LHCN-M2 (cell line): ENCODE data around the gene LUZP4. TPM values are rescaled to one million over a fixed set of nuclear protein-coding genes. Genes with fewer than 3 reads are reported as not detected.
A peak's percentile ranks its signal among the peaks of the same experiment; 100 is the strongest.
"Not testable (repeated sequence)": the region's sequence is repeated elsewhere in the genome, so short reads cannot be mapped to it uniquely, and the experiment has no call there.

Experiments
- DNase-seq: peaks from one replicate; pipeline ENCODE4 v3.0.0-alpha.2; 2012; ENCODE audit warnings: low read depth
- polyA plus RNA-seq: library from polyadenylated mRNA; unstranded; fragments of >200 nt; gene quantifications from one replicate; pipeline ENCODE4 v1.2.1, GENCODE V29; 2012; ENCODE audit warnings: missing spikeins
- total RNA-seq: library from RNA; depleted of rRNA; stranded (reverse); fragments of >200 nt; gene quantifications from 2 replicates; pipeline ENCODE4 v1.2.3, GENCODE V29; 2014; rRNA removed

Gene LUZP4, protein sequence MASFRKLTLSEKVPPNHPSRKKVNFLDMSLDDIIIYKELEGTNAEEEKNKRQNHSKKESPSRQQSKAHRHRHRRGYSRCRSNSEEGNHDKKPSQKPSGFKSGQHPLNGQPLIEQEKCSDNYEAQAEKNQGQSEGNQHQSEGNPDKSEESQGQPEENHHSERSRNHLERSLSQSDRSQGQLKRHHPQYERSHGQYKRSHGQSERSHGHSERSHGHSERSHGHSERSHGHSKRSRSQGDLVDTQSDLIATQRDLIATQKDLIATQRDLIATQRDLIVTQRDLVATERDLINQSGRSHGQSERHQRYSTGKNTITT
- total RNA-seq = not detected in 2 replicates
- not detected for polyA plus RNA-seq

DNA sequence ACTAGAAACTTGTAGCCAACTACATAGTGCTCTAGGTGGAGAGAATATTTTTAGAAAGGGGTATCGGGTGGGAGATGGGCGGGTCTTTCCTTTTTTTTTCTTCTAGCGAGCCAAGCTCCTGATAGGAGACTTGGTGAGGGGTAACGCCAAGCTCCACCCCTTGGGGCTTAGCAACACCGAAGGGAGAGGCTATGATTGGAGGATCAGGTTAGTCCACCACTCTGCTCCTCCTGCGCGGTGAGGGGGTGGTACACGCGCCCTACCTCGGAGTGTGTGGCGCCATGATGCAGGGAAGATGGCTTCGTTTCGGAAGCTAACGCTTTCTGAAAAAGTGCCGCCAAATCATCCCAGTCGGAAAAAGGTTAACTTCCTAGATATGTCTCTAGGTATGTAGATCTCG is at the start of gene LUZP4:
Gene LUZP4 (plus strand): TSS at position 251 of the 400 bp plus-strand sequence. CDS start 45 bp downstream, at position 296.
- no peak for DNase-seq

DNA sequence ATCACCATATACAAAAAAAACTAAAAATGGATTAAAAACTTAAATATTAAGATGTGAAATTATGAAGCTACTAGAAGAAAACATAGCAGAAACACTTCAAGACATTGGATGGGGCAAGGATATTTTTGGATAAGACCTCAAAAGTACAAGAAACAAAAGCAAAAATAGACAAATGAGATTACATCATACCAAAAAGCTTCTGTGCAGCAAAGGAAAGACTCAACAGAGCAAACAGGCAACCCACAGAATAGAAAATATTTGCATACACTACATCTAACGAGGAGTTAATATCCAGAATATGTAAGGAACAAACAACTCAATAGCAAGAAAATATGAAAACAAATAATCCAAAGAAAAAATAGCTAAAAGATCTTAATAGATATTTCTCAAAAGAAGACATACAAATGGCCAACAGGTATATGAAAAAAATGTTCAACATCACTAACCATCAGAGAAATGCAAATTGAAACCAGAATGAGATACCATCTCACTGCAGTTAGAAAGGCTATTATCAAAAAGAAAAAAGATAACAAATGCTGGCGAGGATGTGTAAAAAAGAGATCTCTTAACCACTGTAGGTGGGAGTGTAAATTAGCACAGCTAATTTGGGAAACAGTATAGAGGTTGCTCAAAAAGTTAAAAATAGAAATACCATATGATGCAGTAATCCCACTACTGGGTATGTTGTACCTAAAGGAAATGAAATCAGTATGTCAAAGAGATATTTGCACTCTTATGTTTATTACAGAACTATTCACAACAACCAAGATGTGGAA is 37.9 kb upstream of the LUZP4 start:
- DNase-seq = no peak

- DNase-seq = no peak
Measured at GRCh38 chrX:115255003-115255402, 34.5 kb upstream of the LUZP4 start.

GRCh38 chrX:115257711-115258110 is 31.8 kb upstream of the LUZP4 start:
- no peak for DNase-seq

DNA sequence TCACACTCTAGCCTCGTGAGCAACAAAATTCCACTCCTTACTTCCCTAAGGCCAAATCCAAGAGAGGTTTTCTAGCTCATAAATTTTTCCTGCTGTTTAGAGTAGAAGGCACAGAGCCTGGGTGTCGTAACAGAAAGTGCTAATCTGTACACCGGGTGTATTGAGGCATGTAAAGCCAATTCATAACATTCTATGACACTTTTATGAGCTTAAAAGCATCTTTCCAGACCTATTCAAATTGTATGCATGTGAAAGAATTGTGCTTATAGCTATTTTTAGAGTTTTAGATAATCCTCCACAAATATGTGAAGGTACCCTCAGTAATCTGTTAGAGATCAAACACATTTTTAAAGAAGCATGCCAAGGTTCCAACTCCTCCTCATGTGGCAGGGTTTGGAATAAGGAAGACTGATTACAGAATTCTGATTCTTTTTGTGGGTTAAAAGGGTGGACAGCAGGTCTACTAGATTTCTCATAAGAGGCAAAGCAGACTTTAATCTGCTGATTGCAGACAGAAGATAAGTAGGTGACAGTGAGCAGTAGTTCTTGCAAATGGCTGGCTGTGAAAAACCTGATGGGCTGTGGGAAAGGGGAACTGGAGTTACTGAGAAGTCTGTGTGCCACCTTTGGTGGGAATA is 30.2 kb upstream of the LUZP4 start:
- DNase-seq = no peak

GRCh38 chrX:115260330-115260729 is 29.2 kb upstream of the LUZP4 start:
- no peak for DNase-seq

GRCh38 chrX:115261148-115261547 is 28.4 kb upstream of the LUZP4 start:
- DNase-seq = no peak

GRCh38 chrX:115264009-115264408 is 25.5 kb upstream of the LUZP4 start:
- no peak for DNase-seq

DNA sequence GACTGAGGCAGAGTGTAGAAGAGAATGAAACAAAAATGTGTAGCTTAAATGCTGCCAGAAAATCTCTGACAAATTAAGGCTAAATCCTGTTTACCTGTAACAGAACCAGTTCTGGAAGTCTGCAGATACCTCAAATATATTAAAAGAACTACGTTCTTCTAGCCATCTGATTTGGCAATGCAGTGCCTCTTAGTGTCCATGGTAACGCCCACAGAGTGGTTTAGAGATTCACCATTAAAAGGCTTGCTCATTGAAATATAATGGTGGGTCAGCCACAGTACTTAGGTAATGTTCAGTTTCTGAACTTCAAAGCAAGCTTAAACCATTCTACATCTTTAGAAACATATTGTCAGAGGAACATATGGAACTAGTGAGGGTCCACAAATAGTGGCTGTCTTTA is 23.2 kb upstream of the LUZP4 start:
- DNase-seq = no peak

DNA sequence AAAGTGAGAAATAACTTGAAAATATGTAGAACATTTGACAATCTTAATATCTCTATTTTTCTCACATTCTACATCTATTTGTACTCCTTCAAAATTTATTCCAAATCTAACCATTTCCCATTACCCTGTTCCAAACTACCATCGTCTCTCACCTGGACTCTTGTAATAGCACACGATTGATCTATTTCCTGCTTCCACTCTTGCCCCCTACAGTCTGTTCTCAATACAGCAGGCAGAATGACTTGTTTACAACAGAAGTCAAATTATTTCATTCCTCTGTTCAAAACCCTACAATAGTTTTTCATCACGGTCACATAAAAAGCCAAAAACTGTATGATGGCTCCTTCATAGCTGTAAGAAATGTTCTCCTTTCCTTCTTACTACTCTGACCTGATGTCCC is 21.1 kb upstream of the LUZP4 start:
- DNase-seq = no peak

GRCh38 chrX:115269051-115269683 is 20.3 kb upstream of the LUZP4 start:
- no peak for DNase-seq

DNA sequence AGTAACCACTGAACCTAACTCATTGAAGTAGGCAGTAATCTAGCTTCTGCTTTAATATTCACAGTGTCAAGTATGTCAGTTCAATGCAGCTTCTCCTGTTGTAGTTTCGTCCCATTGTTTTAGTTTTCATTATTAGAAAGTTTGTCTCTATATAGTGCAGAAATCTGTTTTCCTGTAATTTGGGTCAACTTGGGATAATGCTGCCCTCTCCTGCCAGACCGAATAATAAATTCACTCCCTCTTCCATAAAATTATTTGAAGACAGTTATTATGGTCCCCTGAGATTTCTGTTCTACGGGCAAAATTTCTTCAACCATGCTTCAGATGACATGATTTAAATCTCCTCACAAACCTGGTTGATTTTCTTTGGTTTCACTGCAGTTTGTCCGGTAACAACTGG is 4.6 kb upstream of the LUZP4 start:
- DNase-seq = no peak

DNA sequence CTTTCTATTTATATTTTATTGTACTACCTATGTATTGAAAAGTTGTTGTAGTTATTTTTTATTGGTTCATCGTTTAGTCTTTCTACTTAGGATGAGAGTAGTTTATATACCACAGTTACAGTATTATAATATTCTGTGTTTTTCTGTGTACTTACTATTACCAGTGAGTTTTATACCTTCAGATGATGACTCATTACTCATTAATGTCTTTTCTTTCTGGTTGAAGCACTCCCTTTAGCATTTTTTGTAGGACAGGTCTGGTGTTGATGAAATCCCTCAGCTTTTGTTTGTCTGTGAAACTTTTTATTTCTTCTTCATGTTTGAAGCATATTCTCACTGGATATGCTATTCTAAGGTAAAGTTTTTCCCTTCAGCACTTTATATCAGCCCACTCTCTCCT is 7.7 kb downstream of the LUZP4 start:
- DNase-seq = no peak

GRCh38 chrX:115311139-115311538 is 21.6 kb downstream of the LUZP4 start:
- no peak for DNase-seq

DNA sequence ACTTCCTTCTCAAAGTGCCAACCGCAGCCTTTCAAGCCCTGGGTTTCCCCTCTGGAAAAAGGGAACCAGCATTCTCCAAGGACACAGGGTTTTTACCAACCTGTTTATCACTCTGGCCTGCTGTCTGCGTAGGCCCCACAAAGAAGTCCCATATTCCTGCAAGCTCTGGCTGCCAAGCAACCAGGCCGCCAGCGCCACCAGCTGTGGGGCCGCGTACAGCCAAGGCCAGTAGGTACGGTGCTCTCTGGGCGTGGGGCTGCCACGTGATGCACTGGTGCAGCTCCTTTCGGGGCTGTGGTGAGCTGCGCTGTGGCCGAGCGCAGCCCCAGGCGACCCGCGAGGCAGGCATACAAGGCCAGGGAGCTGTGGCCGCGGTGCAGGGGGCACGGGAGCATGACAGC is 22.1 kb downstream of the LUZP4 start:
- DNase-seq = no peak

DNA sequence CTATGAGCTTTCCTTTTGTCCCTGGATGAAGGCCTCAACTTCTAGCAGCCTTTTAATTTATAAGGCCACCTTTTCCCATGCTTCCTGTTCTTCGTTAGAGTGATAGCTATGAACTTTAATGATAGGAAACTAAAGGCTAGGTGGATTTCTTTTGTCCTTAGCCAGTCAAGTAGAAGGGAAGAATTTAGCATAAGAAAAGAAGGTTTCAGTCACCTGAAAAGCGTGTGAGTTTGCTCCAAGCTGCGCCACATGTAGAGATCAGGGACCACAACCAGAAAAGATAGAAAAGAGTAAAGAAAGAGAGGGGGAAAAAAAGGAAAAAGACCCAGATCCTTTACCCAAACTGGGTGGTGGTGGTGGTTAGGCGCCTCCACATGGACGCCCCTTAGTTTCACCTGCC is 28.6 kb downstream of the LUZP4 start:
- no peak for DNase-seq

DNA sequence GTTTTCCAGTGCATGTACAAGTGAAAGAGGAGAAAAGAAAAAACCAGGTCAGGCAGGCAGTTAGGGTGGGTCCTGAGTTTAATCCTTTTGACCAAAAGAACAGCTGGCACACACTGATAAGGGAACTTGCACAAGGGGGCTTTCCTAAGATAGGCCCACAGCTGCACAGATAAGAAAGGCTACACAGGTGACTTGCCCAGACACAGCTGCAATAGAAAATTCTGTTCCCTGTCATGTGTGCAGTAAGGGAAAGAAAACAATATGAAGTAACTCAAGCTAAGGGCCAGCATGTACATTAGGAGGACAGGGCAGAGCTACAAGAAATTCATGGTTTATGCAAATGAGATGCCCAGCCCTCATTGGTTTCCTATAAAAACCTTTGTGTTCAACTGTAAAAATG is 32.9 kb downstream of the LUZP4 start:
- no peak for DNase-seq

DNA sequence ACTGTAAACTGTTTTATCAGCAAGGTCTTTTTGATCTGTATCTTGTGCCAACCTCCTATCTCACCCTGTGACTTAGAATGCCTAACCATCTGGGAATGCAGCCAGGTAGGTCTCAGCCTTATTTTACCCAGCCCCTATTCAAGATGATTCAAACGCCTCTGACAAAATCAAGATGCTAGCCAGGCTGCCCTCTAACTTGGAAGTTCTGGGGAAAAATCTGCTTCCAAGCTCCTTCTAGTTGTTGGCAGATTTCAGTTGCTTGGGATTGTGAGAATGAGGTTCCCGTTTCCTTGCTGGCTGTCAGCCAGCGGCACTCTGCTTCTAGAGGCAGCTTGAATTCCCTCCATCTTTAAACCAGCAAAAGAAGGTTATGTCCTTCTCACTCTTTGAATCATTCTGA is 34.7 kb downstream of the LUZP4 start:
- no peak for DNase-seq

GRCh38 chrX:115329282-115329681 is 39.8 kb downstream of the LUZP4 start:
- not testable (repeated sequence) for DNase-seq

DNA sequence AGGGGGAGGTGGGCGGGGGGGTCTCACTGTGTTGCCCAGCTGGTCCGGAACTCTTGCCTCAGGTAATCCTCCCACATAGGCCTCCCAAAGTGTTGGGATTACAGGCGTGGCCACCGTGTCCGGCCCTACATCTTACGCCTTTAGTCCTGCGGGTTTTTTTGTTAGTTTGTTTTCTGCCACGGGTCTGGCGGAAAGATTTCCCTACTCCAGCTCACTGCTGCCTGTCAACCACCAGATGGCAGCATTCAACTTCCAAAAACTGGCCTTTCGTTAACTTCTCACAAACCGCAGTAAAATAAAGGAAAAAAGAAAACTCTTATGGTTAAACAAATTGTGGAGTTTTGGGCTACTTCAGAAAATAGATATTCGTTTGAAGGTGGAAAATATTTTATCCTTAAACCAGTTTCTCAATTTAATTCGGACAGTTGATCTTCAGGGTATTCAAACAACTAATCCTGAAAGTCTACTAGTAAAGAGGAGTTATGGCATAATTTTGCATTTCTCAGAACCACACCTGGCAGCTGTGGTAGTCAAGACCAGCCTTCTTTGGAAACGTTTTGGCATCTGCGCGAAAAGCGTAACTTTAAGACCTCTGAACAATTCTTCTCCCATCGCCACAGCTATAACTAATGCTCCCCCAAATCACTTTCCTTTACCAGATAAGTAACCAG is 41.1 kb downstream of the LUZP4 start:
- DNase-seq = peak; percentile 43

GRCh38 chrX:115332832-115333231 is 43.3 kb downstream of the LUZP4 start:
- no peak for DNase-seq

- no peak for DNase-seq
Measured at GRCh38 chrX:115333446-115333845, 43.9 kb downstream of the LUZP4 start.
